Measurements from ENCODE around the gene FOXL2. TPM values are rescaled to one million over a fixed set of nuclear protein-coding genes. Genes with fewer than 3 reads are reported as not detected.

The FOXL2 gene
- total and polyA plus RNA-seq, 2 of the 13 experiments (the other 11 are each of a cell fraction or from before 2014, with no cell fraction given): not detected

DNA sequence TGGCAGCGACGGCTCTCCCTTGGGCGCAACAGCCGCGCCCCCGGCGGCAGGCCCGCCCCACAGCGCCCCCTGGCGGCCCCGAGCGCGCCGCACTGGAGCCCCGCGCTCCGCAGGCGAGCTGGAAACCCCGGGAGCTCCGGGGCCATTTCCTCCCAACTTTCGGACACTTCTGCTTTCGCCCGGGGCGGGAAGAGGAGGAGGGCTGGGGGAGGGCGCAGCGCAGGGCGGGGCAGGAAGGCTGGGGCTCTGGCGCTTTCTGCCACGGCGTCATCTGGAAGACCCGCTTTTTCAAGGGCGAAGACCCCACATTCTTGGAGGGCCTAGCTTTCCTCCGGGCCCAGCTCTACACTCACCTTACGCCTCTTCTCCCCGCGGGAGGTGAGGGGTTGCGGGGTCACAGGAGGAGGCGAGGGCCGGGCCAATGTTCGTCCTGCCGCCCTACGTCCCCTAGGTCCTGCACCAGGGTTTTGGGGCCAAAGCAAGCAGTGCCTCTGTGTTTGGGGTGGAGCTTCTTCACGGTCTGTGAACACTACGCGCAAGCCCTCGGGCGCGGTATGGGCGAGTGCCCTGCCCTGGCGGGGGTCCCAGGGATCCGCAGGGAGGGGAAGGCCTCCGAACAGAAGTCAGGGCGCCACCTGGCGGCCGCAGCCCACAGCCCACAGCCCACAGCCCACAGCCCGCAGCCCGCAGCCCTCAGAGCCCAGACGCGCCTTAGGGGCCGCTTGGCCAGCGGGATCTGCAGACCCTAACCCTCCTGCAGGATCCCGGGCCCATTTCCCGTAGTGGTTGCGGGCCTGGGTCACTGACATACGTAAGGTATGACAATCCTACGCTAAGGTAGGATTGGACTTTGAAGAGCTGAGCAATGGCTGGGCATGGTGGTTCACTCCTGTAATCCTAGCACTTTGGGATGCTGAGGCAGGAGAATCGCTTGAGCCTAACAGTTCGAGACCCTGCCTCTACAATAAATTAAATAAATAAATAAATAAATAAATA lies 31.1 kb downstream of the FOXL2 start (continued):
- TF ChIP-seq ZNF275 (CRISPR knock-in tag; IDR thresholded peaks at IDR 0.05; ENCODE audit: borderline replicate concordance) (no peak), ZNF317 (CRISPR knock-in tag; IDR thresholded peaks at IDR 0.05) (no peak), PCBP2 (optimal IDR thresholded peaks at IDR 0.05; ENCODE audit: low read depth, low read length, poor library complexity, severe bottlenecking) (no peak), CENPT (CRISPR knock-in tag; IDR thresholded peaks at IDR 0.05; ENCODE audit: low read depth) (no peak), TARDBP (CRISPR knock-in tag; IDR thresholded peaks at IDR 0.05) (peak; percentile 17), IKZF4 (CRISPR knock-in tag; IDR thresholded peaks at IDR 0.05; ENCODE audit: borderline replicate concordance, low read depth, not compliant biosample characterization) (no peak), RORA (CRISPR knock-in tag; IDR thresholded peaks at IDR 0.05) (no peak), BORCS8-MEF2B (CRISPR knock-in tag; IDR thresholded peaks at IDR 0.05) (peak; percentile 85), ZSCAN31 (CRISPR knock-in tag; IDR thresholded peaks at IDR 0.05; ENCODE audit: low read depth) (0 out of 2 replicates have a peak, but pooled peaks have one; percentile 62), FOXO1 (CRISPR knock-in tag; IDR thresholded peaks at IDR 0.05) (peak; percentile 47; the same call in 1 of the 2 replicates), PLRG1 (conservative IDR thresholded peaks at IDR 0.05) (no peak), FUBP1 (CRISPR knock-in tag; IDR thresholded peaks at IDR 0.05; ENCODE audit: borderline replicate concordance) (no peak), NR1H2 (CRISPR knock-in tag; IDR thresholded peaks at IDR 0.05; ENCODE audit: borderline replicate concordance, low read depth) (no peak), ZFP1 (CRISPR knock-in tag; IDR thresholded peaks at IDR 0.05) (no peak), ZFP36 (IDR thresholded peaks at IDR 0.05; ENCODE audit: borderline replicate concordance, low read depth, low read length, partially characterized antibody) (no peak), ZNF670 (CRISPR knock-in tag; IDR thresholded peaks at IDR 0.05; ENCODE audit: borderline replicate concordance) (no peak)
- TF ChIP-seq, protein P1, sequence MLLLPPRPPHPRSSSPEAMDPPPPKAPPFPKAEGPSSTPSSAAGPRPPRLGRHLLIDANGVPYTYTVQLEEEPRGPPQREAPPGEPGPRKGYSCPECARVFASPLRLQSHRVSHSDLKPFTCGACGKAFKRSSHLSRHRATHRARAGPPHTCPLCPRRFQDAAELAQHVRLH (CRISPR knock-in tag; IDR thresholded peaks at IDR 0.05; ENCODE audit: borderline replicate concordance, low read depth): peak; percentile 45; the same call in 1 of the 2 replicates
- TF ChIP-seq, protein P2, sequence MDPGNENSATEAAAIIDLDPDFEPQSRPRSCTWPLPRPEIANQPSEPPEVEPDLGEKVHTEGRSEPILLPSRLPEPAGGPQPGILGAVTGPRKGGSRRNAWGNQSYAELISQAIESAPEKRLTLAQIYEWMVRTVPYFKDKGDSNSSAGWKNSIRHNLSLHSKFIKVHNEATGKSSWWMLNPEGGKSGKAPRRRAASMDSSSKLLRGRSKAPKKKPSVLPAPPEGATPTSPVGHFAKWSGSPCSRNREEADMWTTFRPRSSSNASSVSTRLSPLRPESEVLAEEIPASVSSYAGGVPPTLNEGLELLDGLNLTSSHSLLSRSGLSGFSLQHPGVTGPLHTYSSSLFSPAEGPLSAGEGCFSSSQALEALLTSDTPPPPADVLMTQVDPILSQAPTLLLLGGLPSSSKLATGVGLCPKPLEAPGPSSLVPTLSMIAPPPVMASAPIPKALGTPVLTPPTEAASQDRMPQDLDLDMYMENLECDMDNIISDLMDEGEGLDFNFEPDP (CRISPR knock-in tag; conservative IDR thresholded peaks at IDR 0.05): no peak
- TF ChIP-seq, protein P3, sequence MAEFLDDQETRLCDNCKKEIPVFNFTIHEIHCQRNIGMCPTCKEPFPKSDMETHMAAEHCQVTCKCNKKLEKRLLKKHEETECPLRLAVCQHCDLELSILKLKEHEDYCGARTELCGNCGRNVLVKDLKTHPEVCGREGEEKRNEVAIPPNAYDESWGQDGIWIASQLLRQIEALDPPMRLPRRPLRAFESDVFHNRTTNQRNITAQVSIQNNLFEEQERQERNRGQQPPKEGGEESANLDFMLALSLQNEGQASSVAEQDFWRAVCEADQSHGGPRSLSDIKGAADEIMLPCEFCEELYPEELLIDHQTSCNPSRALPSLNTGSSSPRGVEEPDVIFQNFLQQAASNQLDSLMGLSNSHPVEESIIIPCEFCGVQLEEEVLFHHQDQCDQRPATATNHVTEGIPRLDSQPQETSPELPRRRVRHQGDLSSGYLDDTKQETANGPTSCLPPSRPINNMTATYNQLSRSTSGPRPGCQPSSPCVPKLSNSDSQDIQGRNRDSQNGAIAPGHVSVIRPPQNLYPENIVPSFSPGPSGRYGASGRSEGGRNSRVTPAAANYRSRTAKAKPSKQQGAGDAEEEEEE (CRISPR knock-in tag; IDR thresholded peaks at IDR 0.05; ENCODE audit: borderline replicate concordance): no peak; the same call in 1 of the 2 replicates
